H9 (cell line): ENCODE results near the gene LIG4. TPM values are rescaled to one million over a fixed set of nuclear protein-coding genes. Genes with fewer than 3 reads are reported as not detected.

ENCODE experiments used
- DNase-seq: peaks from one replicate; pipeline ENCODE4 v3.0.0-alpha.2; 2017
- H2AFZ ChIP-seq: one replicate; pipeline ENCODE4 v1.6.1; 2013; ENCODE audit warnings: mild to moderate bottlenecking, low read length, control low read depth, moderate library complexity
- H2AK5ac ChIP-seq: 2 replicates; pipeline ENCODE4 v1.6.1; 2013; ENCODE audit warnings: low read length, control low read depth, mixed read lengths; ENCODE audit not compliant: insufficient read length
- H2BK120ac ChIP-seq: one replicate; pipeline ENCODE4 v1.6.1; 2013; ENCODE audit warnings: low read depth, mild to moderate bottlenecking, low read length, control low read depth, inconsistent platforms; ENCODE audit not compliant: poor library complexity, severe bottlenecking
- H2BK12ac ChIP-seq: 2 replicates; pipeline ENCODE4 v1.6.1; 2013; ENCODE audit warnings: low read length, control low read depth, mixed read lengths, low read depth; ENCODE audit not compliant: insufficient read length
- H2BK15ac ChIP-seq: 2 replicates; pipeline ENCODE4 v1.6.1; 2013; ENCODE audit warnings: low read depth, low read length, control low read depth
- H2BK20ac ChIP-seq: one replicate; pipeline ENCODE4 v1.6.1; 2013; ENCODE audit warnings: low read depth, mild to moderate bottlenecking, low read length, control low read depth, inconsistent platforms; ENCODE audit not compliant: poor library complexity, severe bottlenecking
- H2BK5ac ChIP-seq: 2 replicates; pipeline ENCODE4 v1.6.1; 2013; ENCODE audit warnings: low read length, control low read depth, mixed read lengths; ENCODE audit not compliant: insufficient read length
- H3K14ac ChIP-seq: 2 replicates; pipeline ENCODE4 v1.6.1; 2013; ENCODE audit warnings: low read length, control low read depth; ENCODE audit not compliant: insufficient read depth
- H3K18ac ChIP-seq: 2 replicates; pipeline ENCODE4 v1.6.1; 2013; ENCODE audit warnings: low read depth, mild to moderate bottlenecking, mixed read lengths, low read length, control low read depth; ENCODE audit not compliant: insufficient read length
- H3K23ac ChIP-seq: 2 replicates; pipeline ENCODE4 v1.6.1; 2013; ENCODE audit warnings: low read length, control low read depth, mixed read lengths, low read depth; ENCODE audit not compliant: insufficient read length
- H3K23me2 ChIP-seq: 2 replicates; pipeline ENCODE4 v1.6.1; 2013; ENCODE audit warnings: low read depth, mild to moderate bottlenecking, mixed read lengths, low read length, control low read depth; ENCODE audit not compliant: insufficient read length, poor library complexity, severe bottlenecking
- H3K27ac ChIP-seq: 2 replicates; pipeline ENCODE4 v1.5.1; 2013; ENCODE audit warnings: low read length, control low read depth, mixed read lengths, low read depth; ENCODE audit not compliant: insufficient read length
- H3K27me3 ChIP-seq: 2 replicates; pipeline ENCODE4 v1.6.1; 2013; ENCODE audit warnings: low read length, control low read depth, inconsistent platforms; ENCODE audit not compliant: insufficient read depth
- H3K4ac ChIP-seq: 2 replicates; pipeline ENCODE4 v1.6.1; 2013; ENCODE audit warnings: low read depth, mild to moderate bottlenecking, control low read depth, inconsistent platforms, low read length, moderate library complexity
- H3K4me1 ChIP-seq: 2 replicates; pipeline ENCODE4 v1.6.1; 2013; ENCODE audit warnings: low read length, control low read depth, inconsistent platforms; ENCODE audit not compliant: insufficient read depth
- H3K4me2 ChIP-seq: 2 replicates; pipeline ENCODE4 v1.6.1; 2013; ENCODE audit warnings: low read length, control low read depth, mixed read lengths; ENCODE audit not compliant: insufficient read length, insufficient read depth
- H3K56ac ChIP-seq: 2 replicates; pipeline ENCODE4 v1.6.1; 2013; ENCODE audit warnings: low read depth, mild to moderate bottlenecking, mixed read lengths, low read length, control low read depth; ENCODE audit not compliant: insufficient read length
- H3K79me1 ChIP-seq: 2 replicates; pipeline ENCODE4 v1.6.1; 2013; ENCODE audit warnings: low read depth, mild to moderate bottlenecking, moderate library complexity, low read length, control low read depth, inconsistent platforms; ENCODE audit not compliant: insufficient read depth, poor library complexity, severe bottlenecking
- H3K79me2 ChIP-seq: 2 replicates; pipeline ENCODE4 v1.6.1; 2013; ENCODE audit warnings: low read length, control low read depth, inconsistent platforms; ENCODE audit not compliant: insufficient read depth
- H3K9ac ChIP-seq: 2 replicates; pipeline ENCODE4 v1.6.1; 2013; ENCODE audit warnings: low read length, control low read depth, mixed read lengths; ENCODE audit not compliant: insufficient read length; ENCODE audit errors: extremely low read depth
- H3K9me3 ChIP-seq: one replicate; pipeline ENCODE4 v1.6.1; 2013; ENCODE audit warnings: low read depth, low read length, inconsistent platforms; ENCODE audit not compliant: control insufficient read depth
- H3T11ph ChIP-seq: one replicate; pipeline ENCODE4 v1.6.1; 2013; ENCODE audit warnings: mild to moderate bottlenecking, low read length, control low read depth, inconsistent platforms
- H4K20me1 ChIP-seq: one replicate; pipeline ENCODE4 v1.6.1; 2013; ENCODE audit not compliant: control insufficient read depth, insufficient read length, insufficient read depth
- H4K5ac ChIP-seq: 2 replicates; pipeline ENCODE4 v1.6.1; 2013; ENCODE audit warnings: low read depth, mild to moderate bottlenecking, mixed read lengths, low read length, control low read depth; ENCODE audit not compliant: insufficient read length
- H4K8ac ChIP-seq: replicated peaks from 2 replicates; pipeline ENCODE4 v1.6.1; 2013; ENCODE audit warnings: low read length, control low read depth, mixed read lengths, low read depth; ENCODE audit not compliant: insufficient read length
- H4K91ac ChIP-seq: 2 replicates; pipeline ENCODE4 v1.6.1; 2013; ENCODE audit warnings: low read depth, mild to moderate bottlenecking, moderate library complexity, mixed read lengths, low read length, control low read depth; ENCODE audit not compliant: insufficient read length
- H3K27ac Mint-ChIP-seq, 3 experiments: 2 replicates in 2 of 3; 3 replicates in 1 of 3; pipeline ENCODE4 v1.8.0; 2020 to 2021; ENCODE audit warnings: mixed read lengths in 3 of 3, mild to moderate bottlenecking in 1 of 3, moderate library complexity in 1 of 3
- H3K27me3 Mint-ChIP-seq: 2 replicates; pipeline ENCODE4 v1.8.0; 2021; ENCODE audit warnings: low read depth, mild to moderate bottlenecking, moderate library complexity, mixed read lengths
- H3K36me3 Mint-ChIP-seq, 3 experiments: 2 replicates in 2 of 3; 3 replicates in 1 of 3; pipeline ENCODE4 v1.8.0; 2020 to 2021; ENCODE audit warnings: low read depth in 3 of 3, mixed read lengths in 3 of 3; ENCODE audit not compliant: insufficient read depth in 1 of 3
- H3K4me1 Mint-ChIP-seq, 2 experiments: 2 replicates each; pipeline ENCODE4 v1.8.0; 2020; ENCODE audit warnings: mixed read lengths in 2 of 2
- H3K4me3 Mint-ChIP-seq, 2 experiments: 2 replicates in 1 of 2; 3 replicates in 1 of 2; pipeline ENCODE4 v1.8.0; 2020 to 2021; ENCODE audit warnings: mild to moderate bottlenecking in 2 of 2, mixed read lengths in 2 of 2, moderate library complexity in 1 of 2
- H3K9me3 Mint-ChIP-seq, 2 experiments: 2 replicates in 1 of 2; 3 replicates in 1 of 2; pipeline ENCODE4 v1.8.0; 2020; ENCODE audit warnings: mild to moderate bottlenecking in 2 of 2, mixed read lengths in 2 of 2, moderate library complexity in 1 of 2
- WGBS: extraction: QIAGEN DNeasy Blood & Tissue Kit; methylation state at CpG from one replicate; pipeline ENCODE4 v1.1.7; 2013; ENCODE audit warnings: missing lambda C conversion rate, low lambda C conversion rate, mixed read lengths; ENCODE audit not compliant: insufficient read length; ENCODE audit errors: extremely low coverage; 5-methylcytosine and 5-hydroxymethylcytosine counted together
- total RNA-seq: library from RNA; stranded (reverse); gene quantifications from 2 replicates; pipeline ENCODE4 v1.2.1, GENCODE V29; 2021
- TF ChIP-seq, protein P1 (sequence below): fragments of 200-600 bp; sonication (generic); conservative IDR thresholded peaks from 3 replicates; pipeline ENCODE4 v1.8.0; 2021; ENCODE audit warnings: antibody characterized with exemption, mild to moderate bottlenecking

LIG4 gene
- total RNA-seq, 1 experiment from 2014 or later = 5.6 TPM

- Histone ChIP-seq H3K4me2 (no peak overlapping the region), H3K27ac (no peak overlapping the region), H2BK5ac (no peak overlapping the region), H3K4me1 (no peaks in the 10 kb centered on the region), H4K8ac (no peak overlapping the region), H3T11ph (no peak overlapping the region), H2BK120ac (no peak overlapping the region), H2AFZ (no peak overlapping the region), H3K9me3 (no peaks in the 10 kb centered on the region), H3K18ac (no peak overlapping the region), H3K4ac (no peak overlapping the region), H3K56ac (no peak overlapping the region), H2BK12ac (no peak overlapping the region), H4K20me1 (no peaks in the 10 kb centered on the region), H2BK20ac (no peak overlapping the region), H3K14ac (no peak overlapping the region), H3K79me2 (no peaks in the 10 kb centered on the region), H3K9ac (no peak overlapping the region), H3K23ac (no peak overlapping the region), H2BK15ac (no peak overlapping the region), H3K23me2 (no peaks in the 10 kb centered on the region), H4K91ac (no peak overlapping the region), H3K27me3 (no peaks in the 10 kb centered on the region), H2AK5ac (no peak overlapping the region), H3K79me1 (no peaks in the 10 kb centered on the region), H4K5ac (no peak overlapping the region)
- Mint-ChIP-seq H3K9me3 (no peaks in the 10 kb centered on the region; a peak in 2 of 5 replicates), H3K4me3 (no peak overlapping the region), H3K36me3 (no peaks in the 10 kb centered on the region), H3K4me1 (no peaks in the 10 kb centered on the region), H3K27ac (no peak overlapping the region), H3K27me3 (no peaks in the 10 kb centered on the region)
- DNase-seq = no peak
- WGBS = no CpG with 5 or more reads among the region's 3 CpGs
- TF ChIP-seq, protein P1, sequence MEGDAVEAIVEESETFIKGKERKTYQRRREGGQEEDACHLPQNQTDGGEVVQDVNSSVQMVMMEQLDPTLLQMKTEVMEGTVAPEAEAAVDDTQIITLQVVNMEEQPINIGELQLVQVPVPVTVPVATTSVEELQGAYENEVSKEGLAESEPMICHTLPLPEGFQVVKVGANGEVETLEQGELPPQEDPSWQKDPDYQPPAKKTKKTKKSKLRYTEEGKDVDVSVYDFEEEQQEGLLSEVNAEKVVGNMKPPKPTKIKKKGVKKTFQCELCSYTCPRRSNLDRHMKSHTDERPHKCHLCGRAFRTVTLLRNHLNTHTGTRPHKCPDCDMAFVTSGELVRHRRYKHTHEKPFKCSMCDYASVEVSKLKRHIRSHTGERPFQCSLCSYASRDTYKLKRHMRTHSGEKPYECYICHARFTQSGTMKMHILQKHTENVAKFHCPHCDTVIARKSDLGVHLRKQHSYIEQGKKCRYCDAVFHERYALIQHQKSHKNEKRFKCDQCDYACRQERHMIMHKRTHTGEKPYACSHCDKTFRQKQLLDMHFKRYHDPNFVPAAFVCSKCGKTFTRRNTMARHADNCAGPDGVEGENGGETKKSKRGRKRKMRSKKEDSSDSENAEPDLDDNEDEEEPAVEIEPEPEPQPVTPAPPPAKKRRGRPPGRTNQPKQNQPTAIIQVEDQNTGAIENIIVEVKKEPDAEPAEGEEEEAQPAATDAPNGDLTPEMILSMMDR = no peak
These were observed 49.3 kb downstream of the LIG4 start for GRCh38 chr13:108166078-108166477.
